CD4-positive, alpha-beta T cell treated with Interleukin-6 for 4 hours (primary cell): ENCODE data around the gene CORO1C.
"Not testable (repeated sequence)": the region's sequence is repeated elsewhere in the genome, so short reads cannot be mapped to it uniquely, and the experiment has no call there.

Source experiments
- DNase-seq: peaks from one replicate; pipeline ENCODE4 v3.0.0-alpha.2; 2020; ENCODE audit warnings: mixed read lengths

Gene CORO1C

GRCh38 chr12:108731105-108731865 is at the start of gene CORO1C:
TSS of gene CORO1C (minus strand) at chr12:108731518. CDS start at chr12:108701318, 30,200 bp downstream.
- peak; percentile 96 for DNase-seq

GRCh38 chr12:108779998-108780688 is 48.8 kb upstream of the CORO1C start:
- DNase-seq: no peak

GRCh38 chr12:108778053-108778452 is 46.7 kb upstream of the CORO1C start:
- DNase-seq: no peak

GRCh38 chr12:108777156-108777555 is 45.8 kb upstream of the CORO1C start:
- no peak for DNase-seq

- no peak for DNase-seq
Measured at GRCh38 chr12:108773798-108774788, 42.8 kb upstream of the CORO1C start.

- DNase-seq: no peak
Measured at GRCh38 chr12:108772891-108773797, 41.8 kb upstream of the CORO1C start.

- no peak for DNase-seq
Measured at GRCh38 chr12:108772247-108772646, 40.9 kb upstream of the CORO1C start.

- DNase-seq: not testable (repeated sequence)
Measured at GRCh38 chr12:108771835-108772234, 40.5 kb upstream of the CORO1C start.

- DNase-seq: no peak
Measured at GRCh38 chr12:108770963-108771362, 39.6 kb upstream of the CORO1C start.

- no peak for DNase-seq
Measured at GRCh38 chr12:108770269-108770829, 39.0 kb upstream of the CORO1C start.

- peak; percentile 26 for DNase-seq
Measured at GRCh38 chr12:108768591-108769500, 37.5 kb upstream of the CORO1C start.

- no peak for DNase-seq
Measured at GRCh38 chr12:108766294-108766693, 35.0 kb upstream of the CORO1C start.

GRCh38 chr12:108765289-108765764 is 34.0 kb upstream of the CORO1C start:
- no peak for DNase-seq

GRCh38 chr12:108764540-108765288 is 33.4 kb upstream of the CORO1C start:
- no peak for DNase-seq

GRCh38 chr12:108761226-108761625 is 29.9 kb upstream of the CORO1C start:
- DNase-seq: no peak

GRCh38 chr12:108759924-108760323 is 28.6 kb upstream of the CORO1C start:
- DNase-seq: no peak

GRCh38 chr12:108757856-108758255 is 26.5 kb upstream of the CORO1C start:
- no peak for DNase-seq

GRCh38 chr12:108756421-108756820 is 25.1 kb upstream of the CORO1C start:
- DNase-seq: no peak

GRCh38 chr12:108755481-108755880 is 24.2 kb upstream of the CORO1C start:
- DNase-seq: no peak

- no peak for DNase-seq
Measured at GRCh38 chr12:108753976-108754375, 22.7 kb upstream of the CORO1C start.
